ENCODE measurements around the gene E2F3. TPM values are rescaled to one million over a fixed set of nuclear protein-coding genes. Genes with fewer than 3 reads are reported as not detected.

Gene E2F3
- total RNA-seq, 1 donor from 2014 or later = 27.4 TPM

- peaks cover 11% of the 10 kb centered on the region for H3K36me3 Mint-ChIP-seq (ENCODE audit: low read depth, unreplicated experiment)
- H2AFZ ChIP-seq (ENCODE audit: low read depth, low read length) = no peak overlapping the region
- H3K4me3 Mint-ChIP-seq (ENCODE audit: unreplicated experiment) = no peak overlapping the region
- TF ChIP-seq CTCF (IDR thresholded peaks at IDR 0.05; ENCODE audit: insufficient read depth, low read depth, low read length) = no peak
- no peak overlapping the region for H3K4me2 ChIP-seq (ENCODE audit: low read length)
- FAIRE-seq (no peak), DNase-seq (ENCODE audit: low read depth) (no peak)
- no peak overlapping the region for H3K9ac ChIP-seq (ENCODE audit: low read length)
- no peak overlapping the region for H3K27ac Mint-ChIP-seq (ENCODE audit: unreplicated experiment)
- H3K27me3 Mint-ChIP-seq (ENCODE audit: low read depth, unreplicated experiment) = no peaks in the 10 kb centered on the region
- peaks cover 96% of the 10 kb centered on the region for H4K20me1 ChIP-seq (ENCODE audit: insufficient read depth, low read length)
- no peak overlapping the region for H3K27ac ChIP-seq (ENCODE audit: low read depth, low read length)
- peaks cover 25% of the 10 kb centered on the region for H3K4me1 Mint-ChIP-seq (ENCODE audit: low read depth, unreplicated experiment)
- peaks cover 100% of the 10 kb centered on the region for H3K79me2 ChIP-seq (ENCODE audit: insufficient read depth, low read length)
- no peaks in the 10 kb centered on the region for H3K9me3 Mint-ChIP-seq (ENCODE audit: unreplicated experiment)
- no peaks in the 10 kb centered on the region for H3K9me3 ChIP-seq (ENCODE audit: insufficient read depth, low read depth, low read length)
- no peaks in the 10 kb centered on the region for H3K27me3 ChIP-seq (ENCODE audit: insufficient read depth, low read length)
- H3K4me1 ChIP-seq (ENCODE audit: insufficient read depth, low read length) = no peaks in the 10 kb centered on the region
- H3K4me3 ChIP-seq (ENCODE audit: insufficient read depth, low read depth, low read length) = no peak overlapping the region
- no peaks in the 10 kb centered on the region for H3K36me3 ChIP-seq (ENCODE audit: insufficient read depth, low read length)
These were observed 7.8 kb downstream of the E2F3 start for GRCh38 chr6:20409427-20409971.

GRCh38 chr6:20411544-20411943 lies 9.9 kb downstream of the E2F3 start:
- no peaks in the 10 kb centered on the region for H3K9me3 Mint-ChIP-seq (ENCODE audit: unreplicated experiment)
- H3K4me2 ChIP-seq (ENCODE audit: low read length) = no peak overlapping the region
- H3K27me3 ChIP-seq (ENCODE audit: insufficient read depth, low read length) = no peaks in the 10 kb centered on the region
- H3K4me3 Mint-ChIP-seq (ENCODE audit: unreplicated experiment) = no peak overlapping the region
- no peaks in the 10 kb centered on the region for H3K27me3 Mint-ChIP-seq (ENCODE audit: low read depth, unreplicated experiment)
- H3K9me3 ChIP-seq (ENCODE audit: insufficient read depth, low read depth, low read length) = no peaks in the 10 kb centered on the region
- TF ChIP-seq EZH2 (IDR thresholded peaks at IDR 0.05; ENCODE audit: insufficient read depth, low read length) = no peak
- TF ChIP-seq CTCF (IDR thresholded peaks at IDR 0.05; ENCODE audit: insufficient read depth, low read depth, low read length) = no peak
- H3K9ac ChIP-seq (ENCODE audit: low read length) = no peak overlapping the region
- H4K20me1 ChIP-seq (ENCODE audit: insufficient read depth, low read length) = peaks cover 97% of the 10 kb centered on the region
- peaks cover 100% of the 10 kb centered on the region for H3K79me2 ChIP-seq (ENCODE audit: insufficient read depth, low read length)
- peaks cover 39% of the 10 kb centered on the region for H3K4me1 Mint-ChIP-seq (ENCODE audit: low read depth, unreplicated experiment)
- no peak overlapping the region for H2AFZ ChIP-seq (ENCODE audit: low read depth, low read length)
- DNase-seq (ENCODE audit: low read depth) (no peak), FAIRE-seq (no peak)
- H3K36me3 Mint-ChIP-seq (ENCODE audit: low read depth, unreplicated experiment) = peaks cover 13% of the 10 kb centered on the region
- H3K27ac ChIP-seq (ENCODE audit: low read depth, low read length) = no peak overlapping the region
- no peak overlapping the region for H3K27ac Mint-ChIP-seq (ENCODE audit: unreplicated experiment)
- H3K4me1 ChIP-seq (ENCODE audit: insufficient read depth, low read length) = peaks cover 5% of the 10 kb centered on the region
- no peak overlapping the region for H3K4me3 ChIP-seq (ENCODE audit: insufficient read depth, low read depth, low read length)
- H3K36me3 ChIP-seq (ENCODE audit: insufficient read depth, low read length) = no peaks in the 10 kb centered on the region

GRCh38 chr6:20411953-20412681 lies 10.4 kb downstream of the E2F3 start:
- H2AFZ ChIP-seq (ENCODE audit: low read depth, low read length) = no peak overlapping the region
- H3K9me3 ChIP-seq (ENCODE audit: insufficient read depth, low read depth, low read length) = no peaks in the 10 kb centered on the region
- peaks cover 100% of the 10 kb centered on the region for H3K79me2 ChIP-seq (ENCODE audit: insufficient read depth, low read length)
- H3K9me3 Mint-ChIP-seq (ENCODE audit: unreplicated experiment) = no peaks in the 10 kb centered on the region
- no peaks in the 10 kb centered on the region for H3K27me3 Mint-ChIP-seq (ENCODE audit: low read depth, unreplicated experiment)
- TF ChIP-seq EZH2 (IDR thresholded peaks at IDR 0.05; ENCODE audit: insufficient read depth, low read length) = no peak
- no peak for TF ChIP-seq CTCF (IDR thresholded peaks at IDR 0.05; ENCODE audit: insufficient read depth, low read depth, low read length)
- H3K4me2 ChIP-seq (ENCODE audit: low read length) = no peak overlapping the region
- H3K36me3 Mint-ChIP-seq (ENCODE audit: low read depth, unreplicated experiment) = peaks cover 13% of the 10 kb centered on the region
- no peaks in the 10 kb centered on the region for H3K36me3 ChIP-seq (ENCODE audit: insufficient read depth, low read length)
- peaks cover 97% of the 10 kb centered on the region for H4K20me1 ChIP-seq (ENCODE audit: insufficient read depth, low read length)
- no peak overlapping the region for H3K4me3 Mint-ChIP-seq (ENCODE audit: unreplicated experiment)
- H3K4me1 Mint-ChIP-seq (ENCODE audit: low read depth, unreplicated experiment) = peaks cover 38% of the 10 kb centered on the region
- no peaks in the 10 kb centered on the region for H3K27me3 ChIP-seq (ENCODE audit: insufficient read depth, low read length)
- H3K9ac ChIP-seq (ENCODE audit: low read length) = no peak overlapping the region
- peaks cover 5% of the 10 kb centered on the region for H3K4me1 ChIP-seq (ENCODE audit: insufficient read depth, low read length)
- FAIRE-seq (no peak), DNase-seq (ENCODE audit: low read depth) (no peak)
- H3K27ac Mint-ChIP-seq (ENCODE audit: unreplicated experiment) = no peak overlapping the region
- H3K27ac ChIP-seq (ENCODE audit: low read depth, low read length) = no peak overlapping the region
- no peak overlapping the region for H3K4me3 ChIP-seq (ENCODE audit: insufficient read depth, low read depth, low read length)

All from astrocyte (in vitro differentiated cells and primary cell).